Neural cell (in vitro differentiated cells): Measurements from ENCODE around the gene PRKAB1. TPM values are rescaled to one million over a fixed set of nuclear protein-coding genes. Genes with fewer than 3 reads are reported as not detected.

ENCODE experiments used
- H2AFZ ChIP-seq: fragments of 200-600, 300-800 bp; sonication (generic), shearing (Covaris generic); 2 replicates; pipeline ENCODE4 v1.6.0; 2014; ENCODE audit warnings: low read depth, mild to moderate bottlenecking, antibody characterized with exemption, low read length, moderate library complexity
- H3F3A ChIP-seq: fragments of 200-600 bp; shearing (Covaris generic); 2 replicates; pipeline ENCODE4 v1.6.1; 2016; ENCODE audit warnings: mild to moderate bottlenecking, moderate library complexity, mixed read lengths, antibody characterized with exemption, low read length; ENCODE audit not compliant: insufficient read depth, poor library complexity, severe bottlenecking
- H3K27ac ChIP-seq: fragments of 200-600, 300-800 bp; sonication (generic), shearing (Covaris generic); 2 replicates; pipeline ENCODE4 v1.5.1; 2014; ENCODE audit warnings: mild to moderate bottlenecking, low read length, moderate library complexity
- H3K27me3 ChIP-seq: fragments of 300-800, 200-600 bp; sonication (generic), shearing (Covaris generic); 2 replicates; pipeline ENCODE4 v1.6.0; 2014; ENCODE audit warnings: mild to moderate bottlenecking, low read depth, low read length, moderate library complexity; ENCODE audit not compliant: insufficient read depth
- H3K36me3 ChIP-seq: fragments of 300-800, 200-600 bp; sonication (generic), shearing (Covaris generic); 2 replicates; pipeline ENCODE4 v1.5.1; 2014; ENCODE audit warnings: mild to moderate bottlenecking, antibody characterized with exemption, low read length, moderate library complexity; ENCODE audit not compliant: insufficient read depth
- H3K4me2 ChIP-seq: fragments of 300-800, 200-600 bp; sonication (generic), shearing (Covaris generic); 2 replicates; pipeline ENCODE4 v1.6.0; 2014; ENCODE audit warnings: mild to moderate bottlenecking, low read length
- H3K4me3 ChIP-seq: fragments of 300-800, 200-600 bp; sonication (generic), shearing (Covaris generic); 2 replicates; pipeline ENCODE4 v1.5.1; 2014; ENCODE audit warnings: mild to moderate bottlenecking, low read length, moderate library complexity
- H3K79me2 ChIP-seq: fragments of 200-600 bp; shearing (Covaris generic); replicated peaks from 2 replicates; pipeline ENCODE4 v1.6.0; 2014; ENCODE audit warnings: mild to moderate bottlenecking, low read length, moderate library complexity; ENCODE audit not compliant: insufficient read depth
- H3K9ac ChIP-seq: fragments of 300-800, 200-600 bp; sonication (generic), shearing (Covaris generic); 2 replicates; pipeline ENCODE4 v1.6.1; 2016; ENCODE audit warnings: mild to moderate bottlenecking, low read length, mixed read lengths
- H3K9me2 ChIP-seq: fragments of 200-600 bp; shearing (Covaris generic); 2 replicates; pipeline ENCODE4 v1.6.1; 2016; ENCODE audit warnings: mild to moderate bottlenecking, low read length, mixed read lengths; ENCODE audit not compliant: insufficient read depth
- H3K9me3 ChIP-seq: fragments of 200-600, 300-800 bp; sonication (generic), shearing (Covaris generic); 2 replicates; pipeline ENCODE4 v1.6.1; 2016; ENCODE audit warnings: mild to moderate bottlenecking, mixed run types, low read length, moderate library complexity, mixed read lengths
- H4K20me1 ChIP-seq: fragments of 200-600 bp; shearing (Covaris generic); 2 replicates; pipeline ENCODE4 v1.6.1; 2016; ENCODE audit warnings: mild to moderate bottlenecking, mixed run types; ENCODE audit not compliant: insufficient read depth
- CTCF ChIP-seq: fragments of 450-650 bp; IDR thresholded peaks from 2 replicates; pipeline ENCODE4 v1.5.1; 2014; ENCODE audit warnings: antibody characterized with exemption, mild to moderate bottlenecking, moderate library complexity; ENCODE audit not compliant: poor library complexity, severe bottlenecking
- EP300 ChIP-seq: fragments of 450-650 bp; conservative IDR thresholded peaks from 2 replicates; pipeline ENCODE4 v1.6.1; 2014; ENCODE audit warnings: antibody characterized with exemption, mild to moderate bottlenecking, moderate library complexity; ENCODE audit not compliant: poor library complexity, severe bottlenecking
- EZH2 ChIP-seq: fragments of 200-600, 300-800 bp; shearing (Covaris generic), sonication (generic); IDR thresholded peaks from 2 replicates; pipeline ENCODE4 v1.6.1; 2014; ENCODE audit warnings: antibody characterized with exemption, low read length, borderline replicate concordance, mild to moderate bottlenecking; ENCODE audit not compliant: insufficient read depth, poor library complexity, severe bottlenecking
- MXI1 ChIP-seq: fragments of 450-650 bp; conservative IDR thresholded peaks from 2 replicates; pipeline ENCODE4 v1.6.1; 2014; ENCODE audit warnings: antibody characterized with exemption, mild to moderate bottlenecking; ENCODE audit not compliant: poor library complexity, severe bottlenecking
- POLR2AphosphoS5 ChIP-seq: IDR thresholded peaks from 2 replicates; pipeline ENCODE4 v1.6.1; 2012
- RAD21 ChIP-seq: fragments of 450-650 bp; conservative IDR thresholded peaks from 2 replicates; pipeline ENCODE4 v1.6.1; 2014; ENCODE audit warnings: antibody characterized with exemption, mild to moderate bottlenecking, moderate library complexity
- REST ChIP-seq: IDR thresholded peaks from 2 replicates; pipeline ENCODE4 v1.6.1; 2012; ENCODE audit warnings: borderline replicate concordance
- SMC3 ChIP-seq: fragments of 450-650 bp; conservative IDR thresholded peaks from 2 replicates; pipeline ENCODE4 v1.6.1; 2014; ENCODE audit warnings: antibody characterized with exemption, mild to moderate bottlenecking, moderate library complexity; ENCODE audit not compliant: poor library complexity
- TAF1 ChIP-seq: IDR thresholded peaks from 2 replicates; pipeline ENCODE4 v1.6.1; 2012; ENCODE audit warnings: low read depth
- polyA plus RNA-seq: library from polyadenylated mRNA; depleted of rRNA; stranded (reverse); fragments of >200 nt; gene quantifications from 2 replicates; pipeline ENCODE4 v1.2.3, GENCODE V29; 2014

The PRKAB1 gene
- polyA plus RNA-seq, 1 donor from 2014 or later: 38.0 TPM

- Histone ChIP-seq H4K20me1 (no peaks in the 10 kb centered on the region), H3K27me3 (no peaks in the 10 kb centered on the region), H3K9ac (no peak overlapping the region), H3F3A (no peaks in the 10 kb centered on the region), H3K9me3 (no peaks in the 10 kb centered on the region), H3K9me2 (no peaks in the 10 kb centered on the region), H3K79me2 (peaks cover 11% of the 10 kb centered on the region), H3K4me2 (no peak overlapping the region), H3K4me3 (no peak overlapping the region), H3K27ac (no peak overlapping the region), H3K36me3 (no peaks in the 10 kb centered on the region), H2AFZ (no peak overlapping the region)
- TF ChIP-seq CTCF (no peak), REST (no peak), RAD21 (no peak)
Observed at GRCh38 chr12:119672194-119672593, 4.3 kb downstream of the PRKAB1 start.

- no peaks in the 10 kb centered on the region for H3F3A ChIP-seq
- no peaks in the 10 kb centered on the region for H3K9me2 ChIP-seq
- no peaks in the 10 kb centered on the region for H3K9me3 ChIP-seq
- H3K4me2 ChIP-seq: no peak overlapping the region
- H3K36me3 ChIP-seq: no peaks in the 10 kb centered on the region
- H3K4me3 ChIP-seq: no peak overlapping the region
- no peak for TF ChIP-seq SMC3
- TF ChIP-seq REST: no peak
- TF ChIP-seq CTCF: no peak
- TF ChIP-seq TAF1: no peak
- no peak for TF ChIP-seq POLR2AphosphoS5
- no peak for TF ChIP-seq EP300
- no peak for TF ChIP-seq RAD21
- no peak for TF ChIP-seq MXI1
- TF ChIP-seq EZH2: no peak
- H3K79me2 ChIP-seq: peaks cover 9% of the 10 kb centered on the region
- no peaks in the 10 kb centered on the region for H4K20me1 ChIP-seq
- H2AFZ ChIP-seq: no peak overlapping the region
- H3K27ac ChIP-seq: no peak overlapping the region
- H3K27me3 ChIP-seq: no peaks in the 10 kb centered on the region
- no peak overlapping the region for H3K9ac ChIP-seq
Observed at GRCh38 chr12:119673634-119674033, 5.7 kb downstream of the PRKAB1 start.
